IPS-18c (cell line): ENCODE data around the gene AACS.

Experiments
- H3K4me3 ChIP-seq: 2 replicates; pipeline ENCODE4 v1.7.0; 2013; ENCODE audit warnings: low read depth, mild to moderate bottlenecking, low read length, moderate library complexity; ENCODE audit not compliant: insufficient read depth
- H3K9me3 ChIP-seq: one replicate; pipeline ENCODE4 v1.6.1; 2013; ENCODE audit warnings: mild to moderate bottlenecking, low read length, moderate library complexity; ENCODE audit not compliant: control insufficient read depth, insufficient read depth

AACS gene

GRCh38 chr12:125183187-125184067, 118.2 kb downstream of the AACS start:
- H3K9me3 ChIP-seq, result no peaks in the 10 kb centered on the region
- peak overlapping the region; percentile 41 for H3K4me3 ChIP-seq

- Histone ChIP-seq H3K4me3 (no peak overlapping the region), H3K9me3 (no peaks in the 10 kb centered on the region)
These were observed 119.2 kb downstream of the AACS start for GRCh38 chr12:125184213-125184967.

DNA sequence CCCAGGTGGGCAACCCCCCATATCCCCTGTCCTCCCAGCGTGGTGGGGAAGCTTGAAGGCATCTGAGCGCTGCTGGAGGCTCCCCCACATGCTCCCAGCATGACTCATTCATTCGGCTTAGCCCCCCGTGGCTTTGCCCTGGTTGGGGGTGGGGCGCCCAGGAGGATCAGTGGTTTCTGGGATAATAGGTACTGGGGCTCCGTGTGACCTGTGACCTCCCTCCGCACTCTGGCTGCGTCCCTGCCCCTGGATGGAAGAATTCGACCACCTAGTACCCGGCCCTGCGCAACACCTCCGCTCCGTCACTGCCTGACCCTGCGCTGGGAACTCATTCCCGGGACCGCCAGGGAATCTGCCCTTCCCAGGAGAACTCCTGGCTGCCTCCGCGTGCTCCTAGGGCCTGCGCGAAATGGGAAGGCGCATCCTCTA, 120.1 kb downstream of the AACS start:
- H3K9me3 ChIP-seq, result no peaks in the 10 kb centered on the region
- H3K4me3 ChIP-seq, result peak overlapping the region; percentile 61

GRCh38 chr12:125185740-125186470, 120.7 kb downstream of the AACS start, which contains the start of gene TMEM132B:
TSS of gene TMEM132B (plus strand) at chr12:125186386.
- H3K4me3 ChIP-seq, result peak within 1 kb of the TSS; percentile 64
- no peaks in the 10 kb centered on the region for H3K9me3 ChIP-seq

DNA sequence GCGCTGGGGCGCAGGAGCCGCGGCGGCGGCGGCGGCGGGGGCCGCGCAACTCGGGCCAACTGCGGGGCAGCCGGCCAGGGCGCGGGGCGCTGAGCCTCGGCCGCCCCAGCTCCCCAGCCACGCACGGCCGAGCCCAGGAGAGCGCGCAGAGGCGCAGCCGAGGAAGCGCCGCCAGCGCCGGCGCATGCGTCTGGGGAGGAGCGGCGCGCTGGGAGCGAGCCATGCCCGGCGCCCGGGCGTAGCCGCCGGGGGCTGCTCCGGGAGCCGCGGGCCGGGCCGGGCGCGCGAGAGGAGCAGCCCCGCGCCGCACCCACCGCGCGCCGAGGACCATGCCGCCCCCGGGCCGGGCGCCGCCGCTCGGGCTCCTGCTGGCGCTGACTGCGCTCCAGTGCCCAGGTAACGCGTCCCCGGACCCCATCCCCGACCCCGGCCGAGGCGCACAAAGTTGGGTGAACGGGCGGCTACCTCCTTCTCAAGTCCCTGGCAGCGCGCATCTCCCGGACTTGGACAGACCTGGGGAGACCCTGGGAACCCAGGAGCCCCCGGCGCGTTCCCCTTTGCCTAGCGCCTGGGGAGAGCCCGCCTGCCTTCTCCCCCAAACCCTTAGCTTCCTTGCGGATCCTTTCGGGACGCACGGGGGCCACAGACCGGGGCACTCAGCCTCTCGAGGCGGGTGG, 121.4 kb downstream of the AACS start:
- Histone ChIP-seq H3K4me3 (peak overlapping the region; percentile 64), H3K9me3 (no peaks in the 10 kb centered on the region)

- Histone ChIP-seq H3K9me3 (no peaks in the 10 kb centered on the region), H3K4me3 (peak overlapping the region; percentile 64)
These were observed 122.0 kb downstream of the AACS start for GRCh38 chr12:125187148-125187745.

- H3K9me3 ChIP-seq, result no peaks in the 10 kb centered on the region
- peak overlapping the region; percentile 64 for H3K4me3 ChIP-seq
These were observed 122.8 kb downstream of the AACS start for GRCh38 chr12:125187780-125188741.

- no peaks in the 10 kb centered on the region for H3K9me3 ChIP-seq
- peak overlapping the region; percentile 38; the same call in 1 of the 2 replicates for H3K4me3 ChIP-seq
These were observed 123.8 kb downstream of the AACS start for GRCh38 chr12:125189015-125189414.

DNA sequence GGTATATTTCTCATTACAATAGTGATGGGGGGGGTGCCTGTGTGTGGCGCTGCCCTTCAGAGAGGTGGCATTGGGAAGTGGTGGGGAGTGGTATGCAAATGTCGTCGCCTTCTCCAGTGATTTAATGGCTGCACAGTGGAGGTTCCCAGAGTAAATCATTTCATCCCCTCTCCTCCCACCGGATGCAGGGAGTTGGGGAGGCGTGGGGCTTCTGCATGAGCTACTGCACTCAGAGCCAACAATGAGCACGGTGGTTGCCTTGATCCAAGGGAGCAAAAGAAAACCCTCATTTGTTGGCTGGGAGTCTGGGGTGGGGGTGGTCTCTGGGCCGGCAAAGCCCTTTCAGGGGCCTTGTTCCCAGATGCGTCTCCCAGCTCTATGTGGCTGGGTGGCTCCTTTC, 124.3 kb downstream of the AACS start:
- H3K4me3 ChIP-seq, result peak overlapping the region; percentile 38; the same call in 1 of the 2 replicates
- no peaks in the 10 kb centered on the region for H3K9me3 ChIP-seq

DNA sequence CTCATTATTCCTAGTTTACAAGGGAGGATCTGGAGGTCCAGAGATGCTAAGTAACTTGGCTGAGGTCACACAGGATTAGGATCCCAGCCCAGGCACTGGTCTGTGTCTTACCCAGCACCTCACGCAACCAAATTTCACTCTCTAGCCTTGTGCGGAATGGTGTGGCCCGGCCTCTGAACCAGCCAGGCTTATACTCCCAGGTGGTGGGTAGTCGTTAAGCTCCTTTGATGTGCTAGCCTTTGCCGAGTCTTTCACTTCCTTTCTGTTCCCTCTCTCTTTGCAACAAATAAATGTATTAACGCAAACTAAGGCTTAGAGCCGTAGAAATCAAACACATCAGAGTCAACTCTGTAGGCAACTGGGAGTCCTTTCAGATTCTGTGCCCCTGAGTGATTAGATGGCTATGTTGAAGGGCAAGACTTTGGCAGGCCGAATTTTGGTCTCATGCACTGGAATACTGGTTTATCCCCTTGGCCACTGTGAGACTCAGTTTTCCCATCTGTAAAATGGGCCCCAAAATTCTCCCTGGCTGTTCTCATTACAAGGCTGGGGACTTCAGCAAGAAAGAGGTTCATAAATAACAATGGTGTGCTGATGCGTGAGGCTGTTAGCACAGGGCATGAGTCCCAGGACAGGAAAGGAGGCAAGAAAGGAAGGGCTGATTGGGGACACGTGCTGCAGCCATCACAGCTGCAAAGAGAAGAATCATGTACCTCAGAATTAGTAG, 126.3 kb downstream of the AACS start:
- no peaks in the 10 kb centered on the region for H3K9me3 ChIP-seq
- no peak overlapping the region for H3K4me3 ChIP-seq

GRCh38 chr12:125192690-125193221, 127.5 kb downstream of the AACS start:
- H3K4me3 ChIP-seq, result no peak overlapping the region
- H3K9me3 ChIP-seq, result no peaks in the 10 kb centered on the region
